ENCODE results near the gene MIA. TPM values are rescaled to one million over a fixed set of nuclear protein-coding genes. Genes with fewer than 3 reads are reported as not detected.
A peak's percentile ranks its signal among the peaks of the same experiment; 100 is the strongest.

The MIA gene
- total and polyA plus RNA-seq, 9 of the 15 experiments (the other 6 are each of a cell fraction or from before 2014, with no cell fraction given), result 0.21 TPM; not detected in 8

GRCh38 chr19:40750874-40751537, 24.3 kb upstream of the MIA start, which contains the start of gene SNRPA (continued):
- TF ChIP-seq ETS1 (conservative IDR thresholded peaks at IDR 0.05; ENCODE audit: control insufficient read depth, low read depth, low read length) (no peak; the same call in 1 of the 2 replicates), MIER1 (IDR thresholded peaks at IDR 0.05; ENCODE audit: low read depth) (no peak), FOXJ2 (tag; IDR thresholded peaks at IDR 0.05) (no peak), ZNF583 (CRISPR knock-in tag; IDR thresholded peaks at IDR 0.05) (0 out of 2 replicates have a peak, but pooled peaks have one; percentile 3), MECOM (CRISPR knock-in tag; IDR thresholded peaks at IDR 0.05) (no peak), NFIC (IDR thresholded peaks at IDR 0.05) (no peak; the same call in 1 of the 2 replicates), ZHX1 (conservative IDR thresholded peaks at IDR 0.05; ENCODE audit: low read length) (no peak), ZNF134 (CRISPR knock-in tag; conservative IDR thresholded peaks at IDR 0.05) (peak; percentile 83), SRSF7 (optimal IDR thresholded peaks at IDR 0.05; ENCODE audit: low read depth, low read length) (no peak), DLX4 (CRISPR knock-in tag; IDR thresholded peaks at IDR 0.05) (no peak), IRF9 (tag; IDR thresholded peaks at IDR 0.05) (no peak), PHTF2 (CRISPR knock-in tag; IDR thresholded peaks at IDR 0.05) (no peak), PATZ1 (CRISPR knock-in tag; IDR thresholded peaks at IDR 0.05; ENCODE audit: borderline replicate concordance) (no peak), SNAPC5 (CRISPR knock-in tag; IDR thresholded peaks at IDR 0.05) (no peak), EGR1 (conservative IDR thresholded peaks at IDR 0.05) (peak; percentile 32; the same call in 1 of the 2 replicates), GATAD2A (IDR thresholded peaks at IDR 0.05) (no peak), SMARCC2 (IDR thresholded peaks at IDR 0.05; ENCODE audit: low read depth) (no peak), LARP7 (IDR thresholded peaks at IDR 0.05) (no peak), ZNF699 (CRISPR knock-in tag; IDR thresholded peaks at IDR 0.05; ENCODE audit: insufficient replicate concordance) (no peak), EP300 (IDR thresholded peaks at IDR 0.05; ENCODE audit: low read length) (no peak; the same call in 1 of the 2 replicates), SIN3B (IDR thresholded peaks at IDR 0.05; ENCODE audit: low read depth) (peak; percentile 76; the same call in 1 of the 2 replicates), HIVEP1 (CRISPR knock-in tag; IDR thresholded peaks at IDR 0.05) (0 out of 2 replicates have a peak, but pooled peaks have one; percentile 10)

Data from K562 (cell line).